ENCODE data around the gene NHLRC4.
"Not testable (repeated sequence)": the region's sequence is repeated elsewhere in the genome, so short reads cannot be mapped to it uniquely, and the experiment has no call there.

Gene NHLRC4

GRCh38 chr16:586047-586644 lies 19.3 kb downstream of the NHLRC4 start:
- DNase-seq: no peak

GRCh38 chr16:586645-587590 lies 20.1 kb downstream of the NHLRC4 start:
- DNase-seq: no peak

GRCh38 chr16:588639-588888 lies 21.8 kb downstream of the NHLRC4 start:
- DNase-seq: no peak

GRCh38 chr16:588889-589657 lies 22.3 kb downstream of the NHLRC4 start:
- peak; percentile 98 for DNase-seq

GRCh38 chr16:589658-590187 lies 22.9 kb downstream of the NHLRC4 start, which contains the start of gene RAB40C:
TSS of gene RAB40C (plus strand) at chr16:590066. CDS start at chr16:590292, 226 bp downstream.
- DNase-seq: peak; percentile 99

- no peak for DNase-seq
Measured at GRCh38 chr16:590188-590814, 23.5 kb downstream of the NHLRC4 start.

GRCh38 chr16:590815-591200 lies 24.0 kb downstream of the NHLRC4 start:
- no peak for DNase-seq

GRCh38 chr16:591231-591630 lies 24.4 kb downstream of the NHLRC4 start:
- no peak for DNase-seq

GRCh38 chr16:591892-592517 lies 25.2 kb downstream of the NHLRC4 start:
- DNase-seq: no peak

- no peak for DNase-seq
Measured at GRCh38 chr16:592518-593306, 25.9 kb downstream of the NHLRC4 start.

- DNase-seq: no peak
Measured at GRCh38 chr16:593406-593805, 26.6 kb downstream of the NHLRC4 start.

- no peak for DNase-seq
Measured at GRCh38 chr16:593807-594206, 27.0 kb downstream of the NHLRC4 start.

- DNase-seq: no peak
Measured at GRCh38 chr16:595094-595528, 28.3 kb downstream of the NHLRC4 start.

GRCh38 chr16:595942-596735 lies 29.3 kb downstream of the NHLRC4 start:
- DNase-seq: no peak

GRCh38 chr16:596736-597060 lies 29.9 kb downstream of the NHLRC4 start:
- no peak for DNase-seq

- DNase-seq: not testable (repeated sequence)
Measured at GRCh38 chr16:597655-598054, 30.9 kb downstream of the NHLRC4 start.

GRCh38 chr16:598823-599739 lies 32.3 kb downstream of the NHLRC4 start:
- DNase-seq: no peak

- no peak for DNase-seq
Measured at GRCh38 chr16:600781-601180, 34.0 kb downstream of the NHLRC4 start.

- DNase-seq: no peak
Measured at GRCh38 chr16:603933-604332, 37.1 kb downstream of the NHLRC4 start.
